Renal cortex interstitium (tissue), 11 donors: ENCODE measurements around the gene SELENOT. TPM values are rescaled to one million over a fixed set of nuclear protein-coding genes. Genes with fewer than 3 reads are reported as not detected.

Experiments used
- DNase-seq, 11 donors: peaks; one replicate each; pipeline ENCODE4 v3.0.0-alpha.2; 2013; ENCODE audit warnings: low read depth in 9 of 11, low spot score in 4 of 11; ENCODE audit errors: extremely low read depth in 1 of 11
- polyA plus RNA-seq, 3 donors: library from polyadenylated mRNA; unstranded; fragments of 120-200 nt; gene quantifications; one replicate each; pipeline ENCODE4 v1.2.1, GENCODE V29; 2013; ENCODE audit not compliant: insufficient read length in 3 of 3

Gene SELENOT
- polyA plus RNA-seq, 3 donors: 107 to 129 (median 107) TPM

DNA sequence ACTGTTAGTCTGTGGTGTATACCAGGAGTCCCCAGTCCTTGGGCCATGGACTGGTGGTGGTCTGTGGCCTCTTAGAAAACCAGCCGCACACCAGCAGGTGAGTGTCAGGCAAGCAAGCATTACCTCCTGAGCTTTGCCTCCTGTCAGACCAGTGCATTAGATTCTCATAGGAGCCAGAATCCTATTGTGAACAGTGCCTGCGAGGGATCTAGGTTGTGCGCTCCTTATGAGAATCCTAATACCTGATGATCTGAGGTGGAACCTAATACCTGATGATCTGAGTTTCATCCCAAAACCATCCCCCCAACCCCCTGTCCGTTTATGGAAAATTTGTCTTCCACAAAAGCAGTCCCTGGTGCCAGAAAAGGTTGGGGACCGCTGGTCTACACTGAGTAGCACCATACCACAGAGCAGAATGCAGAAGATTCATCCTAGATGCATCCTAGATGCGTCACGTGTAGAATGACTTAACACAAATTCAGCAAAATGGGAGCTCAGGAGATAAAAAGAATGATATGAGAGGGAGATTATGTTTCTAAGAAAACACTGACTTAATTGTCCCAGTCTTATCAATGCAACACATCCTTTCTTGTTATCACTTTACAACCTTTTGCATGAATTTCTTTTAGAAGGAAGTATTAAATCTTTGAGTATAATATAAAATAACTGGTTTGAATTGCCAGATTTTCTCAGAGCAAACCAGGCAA is 28.5 kb downstream of the SELENOT start:
- DNase-seq: no peak

DNA sequence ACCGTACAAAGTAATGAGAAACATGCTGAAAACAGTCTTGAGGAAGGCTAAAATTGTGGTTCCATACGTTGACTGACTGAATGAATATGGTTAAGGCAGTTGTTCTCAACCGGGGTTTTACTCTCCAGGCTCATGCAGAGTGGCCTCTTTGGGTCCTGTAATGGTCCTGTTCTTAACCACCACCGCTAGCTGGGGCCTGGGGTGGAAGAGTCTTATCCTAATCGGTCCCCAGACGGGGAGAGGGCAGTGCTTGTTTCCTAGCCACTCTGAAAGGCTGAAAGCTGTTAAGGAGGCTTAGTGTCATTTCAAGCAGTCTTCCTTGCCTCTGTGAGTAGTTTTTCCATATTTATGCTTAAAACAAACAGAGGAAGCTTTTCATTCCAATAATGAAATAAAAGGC is 32.0 kb downstream of the SELENOT start:
- DNase-seq: no peak

DNA sequence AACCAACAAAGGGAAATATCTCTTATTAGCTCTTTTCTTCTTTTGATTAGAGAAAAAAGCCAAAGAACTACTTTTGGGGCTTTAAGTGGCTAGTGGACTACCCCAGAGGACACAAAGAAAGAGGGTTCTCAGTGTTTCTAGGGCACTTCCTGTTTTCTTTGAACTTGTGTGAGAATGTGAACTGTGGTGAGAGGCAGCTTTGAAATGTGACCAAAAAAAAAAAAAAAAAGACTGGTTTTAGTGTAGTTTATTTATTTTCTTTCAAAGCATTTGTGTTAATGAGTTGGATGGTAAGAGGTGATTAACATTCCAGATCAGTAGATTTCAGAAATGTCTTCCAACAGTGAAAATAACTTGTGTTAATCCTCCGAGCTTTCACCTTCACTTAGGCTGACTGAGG is 32.4 kb downstream of the SELENOT start:
- DNase-seq: peak in 1 of 11 donors; percentile 0

DNA sequence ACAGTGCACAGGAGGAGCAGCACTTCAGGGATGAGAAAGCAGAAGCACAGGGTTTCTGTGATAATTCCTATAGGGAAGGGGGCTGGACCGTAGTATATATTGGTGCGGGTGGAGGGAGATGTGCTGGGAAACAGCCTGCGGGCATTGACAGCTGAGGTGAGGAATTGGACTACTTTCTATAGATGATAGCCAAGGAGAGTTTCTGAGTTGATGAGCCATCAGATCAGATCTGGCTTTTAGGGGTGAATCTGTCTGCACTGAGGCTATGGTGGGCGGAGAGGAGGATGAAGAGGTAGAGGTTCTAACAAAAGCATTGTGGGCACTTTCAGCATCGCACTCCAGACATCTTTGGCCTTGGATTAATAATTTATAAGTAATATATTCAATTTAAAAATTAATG is 33.1 kb downstream of the SELENOT start:
- no peak for DNase-seq

DNA sequence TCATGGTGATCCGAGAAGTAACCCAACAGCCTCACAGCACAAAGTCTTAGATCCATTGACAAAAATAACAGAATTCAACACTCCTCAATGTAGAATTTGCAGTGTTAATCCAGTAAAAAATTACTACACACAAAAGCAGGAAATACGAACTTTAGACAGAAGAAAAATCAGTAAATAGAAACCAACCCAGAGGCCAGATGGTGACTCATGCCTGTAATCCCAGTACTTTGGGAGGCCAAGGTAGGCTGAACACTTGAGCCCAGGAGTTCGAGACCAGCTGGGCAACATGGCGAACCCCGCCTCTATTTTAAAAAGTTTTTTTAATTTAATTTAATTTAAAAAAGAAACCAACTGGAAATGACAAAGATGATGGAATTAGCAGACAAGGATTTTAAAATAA is 36.1 kb downstream of the SELENOT start:
- no peak for DNase-seq

DNA sequence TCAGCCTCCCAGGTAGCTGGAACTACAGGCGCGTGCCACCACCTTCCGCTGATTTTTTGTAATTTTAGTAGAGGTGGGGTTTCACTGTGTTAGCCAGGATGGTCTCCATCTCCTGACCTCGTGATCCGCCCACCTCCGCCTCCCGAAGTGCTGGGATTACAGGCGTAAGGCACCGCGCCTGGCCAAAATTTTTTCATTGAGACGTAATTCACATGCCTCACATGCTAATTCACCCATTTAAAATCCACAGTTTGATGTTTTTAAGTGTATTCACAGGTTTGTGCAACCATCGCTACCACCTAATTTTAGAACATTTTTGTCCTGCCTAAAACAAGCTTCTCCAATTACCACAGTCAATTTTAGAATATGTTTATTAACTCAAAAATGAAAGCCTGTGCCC is 37.1 kb downstream of the SELENOT start:
- no peak for DNase-seq

DNA sequence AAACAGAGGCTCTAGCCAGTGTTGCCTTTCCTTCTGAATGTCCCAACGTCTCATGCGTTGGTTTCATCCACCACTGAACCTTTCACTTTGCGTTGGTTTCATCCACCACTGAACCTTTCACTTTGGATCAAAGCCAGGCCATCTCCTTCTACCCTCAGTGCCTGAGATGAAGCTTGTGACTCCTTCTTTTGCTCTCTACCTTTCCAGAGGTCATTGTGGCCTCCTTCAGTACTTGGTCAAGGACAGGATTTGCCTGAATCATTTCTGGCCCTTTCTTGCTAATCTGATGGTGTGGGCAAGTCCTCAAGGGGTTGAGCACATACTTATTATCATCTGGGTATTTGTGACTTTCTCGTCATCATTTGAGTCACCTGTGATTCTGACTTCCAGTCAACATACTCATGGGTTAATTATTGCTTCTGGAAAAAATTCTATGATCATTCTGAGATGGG is 50.0 kb downstream of the SELENOT start:
- no peak for DNase-seq

DNA sequence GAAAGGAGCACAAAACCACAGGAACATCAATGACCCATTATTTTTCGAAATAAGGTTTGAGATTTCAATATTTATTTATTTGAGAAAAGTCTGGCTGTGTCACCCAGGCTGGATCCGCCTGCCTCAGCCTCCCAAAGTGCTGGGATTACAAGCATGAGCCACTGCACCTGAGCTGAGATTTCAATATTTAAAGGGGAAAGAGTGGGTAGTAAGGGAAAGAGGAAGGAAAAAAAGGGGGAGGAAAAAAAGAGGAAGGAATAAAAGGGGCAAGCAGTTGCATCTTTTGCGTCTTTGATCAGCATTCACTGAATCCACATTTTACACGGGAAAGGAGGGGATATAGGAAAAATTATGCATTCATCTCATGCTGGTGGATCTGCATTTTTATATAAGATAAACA is 53.2 kb downstream of the SELENOT start:
- DNase-seq: no peak

DNA sequence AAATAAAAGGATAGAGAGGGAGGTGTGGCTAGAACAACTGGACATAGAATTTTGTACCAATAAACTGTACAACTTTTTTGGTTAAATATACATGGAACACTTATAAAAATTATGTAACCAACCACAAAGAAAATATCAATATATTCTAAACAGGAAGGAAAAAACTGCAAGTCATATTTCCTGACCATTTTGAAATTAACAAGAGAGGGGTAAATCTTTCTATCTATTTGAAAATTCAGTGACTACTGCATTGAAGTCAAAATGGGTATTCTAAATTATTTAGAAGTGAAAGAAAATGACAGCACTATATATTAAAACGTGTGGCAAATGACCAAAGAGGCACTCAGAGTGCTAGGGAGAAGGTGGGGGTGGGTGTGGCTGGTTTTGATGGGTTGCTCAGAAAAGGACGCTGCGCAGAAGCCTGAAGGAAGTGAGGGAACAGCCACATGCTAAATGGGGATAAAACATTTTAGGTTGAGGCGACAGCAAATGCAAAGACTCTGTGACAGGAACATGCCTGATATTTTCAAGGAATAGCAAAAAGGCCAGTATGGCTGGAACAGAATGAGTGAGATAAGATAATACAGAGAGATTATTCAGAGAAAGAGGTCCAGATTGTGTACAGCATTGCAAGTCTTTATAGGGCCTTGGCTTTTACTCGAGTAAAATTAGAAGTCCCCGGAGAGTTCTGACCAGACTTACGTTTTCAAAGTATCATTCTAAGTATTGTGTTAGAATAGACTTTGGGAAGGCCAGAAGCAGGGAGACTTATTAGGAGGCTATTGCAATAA is 59.5 kb downstream of the SELENOT start:
- no peak for DNase-seq

DNA sequence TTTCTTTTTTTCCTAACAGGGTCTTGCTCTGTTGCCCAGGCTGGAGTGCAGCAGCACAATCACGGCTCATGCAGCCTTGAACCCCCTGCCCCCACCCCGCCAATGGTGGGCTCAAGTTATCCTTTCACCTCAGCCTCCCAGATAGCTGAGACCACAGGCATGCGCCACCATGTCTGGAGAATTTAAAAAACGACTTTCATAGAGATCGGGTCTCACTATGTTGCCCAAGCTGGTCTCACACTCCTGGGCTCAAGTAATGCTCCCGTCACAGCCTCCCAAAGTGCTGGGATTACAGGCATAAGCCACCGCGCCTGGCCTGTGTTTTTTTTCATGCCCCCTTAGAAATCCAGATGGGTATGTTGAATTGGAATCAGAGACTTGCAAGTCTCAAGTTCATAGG is 60.3 kb downstream of the SELENOT start:
- no peak for DNase-seq

DNA sequence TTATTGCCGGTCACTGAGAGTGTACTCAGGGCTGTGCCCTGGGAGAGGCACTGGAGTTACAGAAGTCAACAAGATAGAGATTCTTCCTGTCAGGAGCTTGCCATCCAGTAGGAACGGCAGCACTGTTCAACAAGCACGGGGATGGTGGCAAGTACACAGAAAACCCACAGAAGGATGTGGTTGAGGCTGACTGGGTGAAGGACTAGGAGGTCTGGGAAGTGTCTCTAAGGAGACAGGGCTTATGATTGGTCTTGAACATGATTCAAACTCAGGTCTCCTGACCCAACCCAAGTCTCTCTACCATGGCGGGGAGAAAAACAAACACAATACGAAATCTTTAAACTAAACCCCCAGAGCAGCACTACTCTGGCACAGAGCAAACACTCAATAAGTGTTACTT is 63.0 kb downstream of the SELENOT start:
- no peak for DNase-seq

DNA sequence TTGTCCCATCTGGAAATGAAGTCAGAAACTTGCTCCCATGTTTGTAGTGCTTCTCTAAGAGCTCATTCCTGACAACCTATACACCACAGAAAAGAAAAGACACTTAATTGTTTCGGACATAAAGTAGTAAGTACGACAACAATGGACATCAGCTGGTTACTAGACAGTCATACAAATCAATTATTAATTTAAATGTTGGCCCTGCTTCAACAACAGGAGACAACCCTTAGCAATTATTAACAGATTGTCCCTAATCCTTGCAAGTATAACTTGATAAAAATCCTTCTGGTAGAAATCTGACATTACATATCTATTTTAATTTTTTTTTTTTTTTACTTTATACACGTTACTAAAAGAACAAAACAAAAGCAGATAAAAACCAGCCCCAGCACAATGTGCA is 70.8 kb downstream of the SELENOT start:
- peak in 1 of 11 donors; percentile 2 for DNase-seq

DNA sequence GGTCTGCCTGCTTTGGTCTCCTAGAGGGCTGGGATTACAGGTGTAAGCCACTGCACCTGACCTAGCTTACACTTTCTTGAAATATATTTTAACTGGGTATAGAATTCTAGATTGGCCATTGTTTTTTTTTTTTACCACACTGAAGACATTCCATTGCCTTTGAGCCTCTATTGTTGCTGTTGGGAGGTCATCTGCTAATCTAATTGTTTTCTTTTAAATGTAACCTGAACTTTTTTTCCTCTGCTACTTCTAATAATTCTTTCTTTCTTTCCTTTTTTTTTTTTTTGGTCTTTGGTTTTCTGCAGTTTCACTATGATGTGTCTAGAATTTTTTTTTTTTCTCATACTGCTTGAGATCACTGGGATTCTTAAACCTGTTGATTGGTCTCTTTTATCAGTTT is 72.5 kb downstream of the SELENOT start:
- DNase-seq: no peak

Other genes with a start within 250 kb of the SELENOT start
- 10 to 100 TPM; 54.6 to 66.8 (median 62.0) TPM for gene TSC22D2, start 195.0 kb upstream of the SELENOT start, polyA plus RNA-seq
- 100 to 1,000 TPM; 119 to 134 (median 125) TPM for gene SERP1, start 56.8 kb upstream of the SELENOT start, polyA plus RNA-seq
- gene EIF2A, start 56.5 kb upstream of the SELENOT start, polyA plus RNA-seq: 100 to 1,000 TPM; 133 to 189 (median 185) TPM
- 1 to 10 TPM in 1 of 3 donors, under 1 TPM in 2; 0.59 to 1.8 (median 0.78) TPM for gene ERICH6, start 100.6 kb downstream of the SELENOT start, polyA plus RNA-seq
- gene SIAH2, start 159.8 kb downstream of the SELENOT start, polyA plus RNA-seq: 10 to 100 TPM; 17.9 to 18.8 (median 18.4) TPM